IPS-20b (cell line): ENCODE data around the gene FAM174A.

ENCODE experiments used
- H3K27ac ChIP-seq: one replicate; pipeline ENCODE4 v1.5.1; 2013; ENCODE audit warnings: low read length
- H3K27me3 ChIP-seq: 2 replicates; pipeline ENCODE4 v1.6.1; 2013; ENCODE audit warnings: mild to moderate bottlenecking, low read length, inconsistent platforms; ENCODE audit not compliant: insufficient read depth
- H3K36me3 ChIP-seq: 2 replicates; pipeline ENCODE4 v1.6.1; 2013; ENCODE audit warnings: low read depth, mild to moderate bottlenecking, inconsistent platforms, low read length, moderate library complexity; ENCODE audit not compliant: insufficient read depth
- H3K4me1 ChIP-seq: 2 replicates; pipeline ENCODE4 v1.6.1; 2013; ENCODE audit warnings: mild to moderate bottlenecking, control low read depth, inconsistent platforms, low read length, moderate library complexity; ENCODE audit not compliant: insufficient read depth
- H3K4me3 ChIP-seq: 2 replicates; pipeline ENCODE4 v1.5.1; 2013; ENCODE audit warnings: mild to moderate bottlenecking, low read length, inconsistent platforms
- H3K9ac ChIP-seq: 2 replicates; pipeline ENCODE4 v1.6.1; 2013; ENCODE audit warnings: low read depth, mild to moderate bottlenecking, inconsistent platforms, low read length, moderate library complexity
- H3K9me3 ChIP-seq: 2 replicates; pipeline ENCODE4 v1.6.1; 2013; ENCODE audit warnings: mild to moderate bottlenecking, low read depth, low read length, inconsistent platforms; ENCODE audit not compliant: insufficient read depth

The FAM174A gene

GRCh38 chr5:100615362-100615761 lies 80.2 kb downstream of the FAM174A start:
- Histone ChIP-seq H3K27me3 (no peaks in the 10 kb centered on the region), H3K9me3 (no peaks in the 10 kb centered on the region), H3K9ac (no peak overlapping the region), H3K36me3 (no peaks in the 10 kb centered on the region), H3K4me1 (0 out of 2 replicates have a peak, but pooled peaks cover 2% of the 10 kb centered on the region), H3K27ac (no peak overlapping the region), H3K4me3 (no peak overlapping the region)

DNA sequence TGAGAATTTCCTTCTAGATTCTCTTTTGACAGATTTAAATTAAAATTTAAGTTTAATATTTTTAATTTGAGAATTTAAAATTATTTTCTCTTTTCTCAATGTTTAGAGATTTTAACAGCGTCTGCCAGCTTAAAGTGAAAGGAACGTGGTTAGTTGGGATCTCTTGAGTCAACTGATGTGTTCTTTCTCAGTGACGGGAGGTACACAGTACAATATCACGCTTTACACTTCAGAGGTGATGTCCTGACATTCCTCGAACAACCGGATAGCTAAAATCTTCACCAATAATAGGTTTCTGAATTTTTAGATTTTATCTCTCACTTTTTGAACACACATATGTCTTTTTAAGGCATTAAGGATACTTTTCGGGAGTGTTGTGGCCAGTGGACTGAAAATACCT lies 81.1 kb downstream of the FAM174A start:
- Histone ChIP-seq H3K27ac (no peak overlapping the region), H3K9me3 (no peaks in the 10 kb centered on the region), H3K9ac (no peak overlapping the region), H3K4me3 (no peak overlapping the region), H3K4me1 (0 out of 2 replicates have a peak, but pooled peaks cover 2% of the 10 kb centered on the region), H3K27me3 (no peaks in the 10 kb centered on the region), H3K36me3 (no peaks in the 10 kb centered on the region)

DNA sequence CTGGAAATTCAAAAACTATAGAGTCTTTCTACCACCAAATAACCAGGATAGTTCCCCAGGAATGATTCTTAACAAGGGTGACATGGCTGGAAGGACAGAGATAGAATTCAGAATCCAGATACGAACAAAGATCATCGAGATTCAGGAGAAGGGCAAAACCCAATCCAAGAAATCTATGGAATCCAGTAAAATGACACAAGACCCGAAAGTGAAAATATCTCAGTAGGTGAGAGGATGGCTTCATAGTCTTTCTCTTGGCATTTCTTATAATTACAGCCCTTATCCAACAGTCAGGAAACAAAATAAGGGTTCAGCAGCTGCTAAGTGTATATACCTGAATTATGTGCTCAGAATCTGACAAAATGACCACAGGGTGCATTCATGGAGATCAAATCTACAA lies 81.8 kb downstream of the FAM174A start:
- Histone ChIP-seq H3K9me3 (no peaks in the 10 kb centered on the region), H3K36me3 (no peaks in the 10 kb centered on the region), H3K9ac (no peak overlapping the region), H3K27me3 (no peaks in the 10 kb centered on the region), H3K4me3 (no peak overlapping the region), H3K4me1 (0 out of 2 replicates have a peak, but pooled peaks cover 2% of the 10 kb centered on the region), H3K27ac (no peak overlapping the region)

- no peak overlapping the region for H3K9ac ChIP-seq
- 0 out of 2 replicates have a peak, but pooled peaks cover 2% of the 10 kb centered on the region for H3K4me1 ChIP-seq
- no peak overlapping the region for H3K4me3 ChIP-seq
- H3K9me3 ChIP-seq, result no peaks in the 10 kb centered on the region
- no peaks in the 10 kb centered on the region for H3K36me3 ChIP-seq
- H3K27ac ChIP-seq, result no peak overlapping the region
- H3K27me3 ChIP-seq, result no peaks in the 10 kb centered on the region
These were observed 88.5 kb downstream of the FAM174A start for GRCh38 chr5:100623719-100624118.

GRCh38 chr5:100634937-100635534 lies 99.9 kb downstream of the FAM174A start:
- no peaks in the 10 kb centered on the region for H3K36me3 ChIP-seq
- H3K4me1 ChIP-seq, result no peaks in the 10 kb centered on the region
- H3K27me3 ChIP-seq, result no peaks in the 10 kb centered on the region
- H3K27ac ChIP-seq, result no peak overlapping the region
- H3K9me3 ChIP-seq, result no peaks in the 10 kb centered on the region
- H3K9ac ChIP-seq, result no peak overlapping the region
- H3K4me3 ChIP-seq, result no peak overlapping the region
